Ascending aorta (tissue), 2 donors: ENCODE measurements around the gene DDR2. TPM values are rescaled to one million over a fixed set of nuclear protein-coding genes. Genes with fewer than 3 reads are reported as not detected.

Experiments
- DNase-seq, 2 donors: peaks; one replicate each; pipeline ENCODE4 v3.0.0-alpha.2; 2019; ENCODE audit warnings: low spot score in 2 of 2
- H3K27ac ChIP-seq, 2 donors: fragments of 200-600 bp; sonication (generic); one replicate each; pipeline ENCODE4 v1.5.1; 2016 to 2017; ENCODE audit warnings: mild to moderate bottlenecking in 1 of 2
- H3K27me3 ChIP-seq: fragments of 200-600 bp; sonication (generic); one replicate; pipeline ENCODE4 v1.5.1; 2017
- H3K36me3 ChIP-seq, 2 donors: fragments of 200-600 bp; sonication (generic); one replicate each; pipeline ENCODE4 v1.5.1; 2016
- H3K4me1 ChIP-seq, 2 donors: fragments of 200-600 bp; sonication (generic); one replicate each; pipeline ENCODE4 v1.5.1; 2016 to 2017; ENCODE audit warnings: mild to moderate bottlenecking in 1 of 2
- H3K4me3 ChIP-seq, 2 donors: fragments of 200-600 bp; sonication (generic); one replicate each; pipeline ENCODE4 v1.5.1; 2016 to 2017; ENCODE audit warnings: mild to moderate bottlenecking in 1 of 2
- H3K9me3 ChIP-seq, 2 donors: fragments of 200-600 bp; sonication (generic); one replicate each; pipeline ENCODE4 v1.5.1; 2016
- intact Hi-C: fragments of 100-400 bp; cut with DNase I; formaldehyde crosslinking; loops from one replicate; pipeline ENCODE4 v1.15.1; 2023
- total RNA-seq: library from RNA; depleted of rRNA; stranded (reverse); fragments of >200 nt; gene quantifications from one replicate; pipeline ENCODE4 v1.1.0, GENCODE V29; 2016
- TF ChIP-seq, protein P1 (sequence below), 3 experiments: fragments of 200-600 bp in 2 of 3; fragments of 450-650 bp in 1 of 3; sonication (generic) in 2 of 3; IDR thresholded peaks; one replicate each; pipeline ENCODE4 v1.5.1; 2016 to 2019; ENCODE audit warnings: antibody characterized with exemption in 3 of 3, mild to moderate bottlenecking in 1 of 3, moderate library complexity in 1 of 3

DDR2 gene
- total RNA-seq, 1 donor from 2014 or later, result 77.9 TPM

DNA sequence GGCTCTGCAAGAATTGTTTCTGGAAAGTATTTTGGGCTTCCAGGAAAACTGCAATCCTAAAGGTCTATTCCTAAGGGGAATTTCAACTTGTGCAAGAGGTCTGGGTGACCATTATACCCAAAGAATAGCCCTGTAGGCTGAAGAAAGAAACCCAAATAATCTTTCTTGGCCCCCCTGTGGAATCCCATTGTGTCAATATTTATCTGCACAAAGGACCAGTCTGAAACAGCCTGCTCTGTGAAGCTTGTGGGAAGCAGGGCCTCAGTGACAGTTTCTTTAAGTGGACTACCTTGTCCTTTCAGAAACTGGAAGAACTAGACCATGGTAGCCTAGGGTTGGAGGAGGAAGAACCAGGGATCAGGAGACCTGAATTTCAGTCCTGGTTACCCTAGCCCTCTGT lies 99.8 kb downstream of the DDR2 start:
- peak overlapping the region; percentile 73 to 89 for H3K27ac ChIP-seq
- H3K4me1 ChIP-seq, result peaks cover 8 to 18% of the 10 kb centered on the region in 2 donors
- TF ChIP-seq, protein P1, sequence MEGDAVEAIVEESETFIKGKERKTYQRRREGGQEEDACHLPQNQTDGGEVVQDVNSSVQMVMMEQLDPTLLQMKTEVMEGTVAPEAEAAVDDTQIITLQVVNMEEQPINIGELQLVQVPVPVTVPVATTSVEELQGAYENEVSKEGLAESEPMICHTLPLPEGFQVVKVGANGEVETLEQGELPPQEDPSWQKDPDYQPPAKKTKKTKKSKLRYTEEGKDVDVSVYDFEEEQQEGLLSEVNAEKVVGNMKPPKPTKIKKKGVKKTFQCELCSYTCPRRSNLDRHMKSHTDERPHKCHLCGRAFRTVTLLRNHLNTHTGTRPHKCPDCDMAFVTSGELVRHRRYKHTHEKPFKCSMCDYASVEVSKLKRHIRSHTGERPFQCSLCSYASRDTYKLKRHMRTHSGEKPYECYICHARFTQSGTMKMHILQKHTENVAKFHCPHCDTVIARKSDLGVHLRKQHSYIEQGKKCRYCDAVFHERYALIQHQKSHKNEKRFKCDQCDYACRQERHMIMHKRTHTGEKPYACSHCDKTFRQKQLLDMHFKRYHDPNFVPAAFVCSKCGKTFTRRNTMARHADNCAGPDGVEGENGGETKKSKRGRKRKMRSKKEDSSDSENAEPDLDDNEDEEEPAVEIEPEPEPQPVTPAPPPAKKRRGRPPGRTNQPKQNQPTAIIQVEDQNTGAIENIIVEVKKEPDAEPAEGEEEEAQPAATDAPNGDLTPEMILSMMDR (IDR thresholded peaks at IDR 0.05), result no peak
- H3K36me3 ChIP-seq, result no peaks in the 10 kb centered on the region
- intact Hi-C loops, result loop anchor here (5.0 kb wide), 1 partner anchor 100 kb away; the partner anchor contains the start of gene DDR2
- DNase-seq, result no peak
- H3K9me3 ChIP-seq, result no peaks in the 10 kb centered on the region
- H3K4me3 ChIP-seq, result no peak overlapping the region
- H3K27me3 ChIP-seq, result no peaks in the 10 kb centered on the region

DNA sequence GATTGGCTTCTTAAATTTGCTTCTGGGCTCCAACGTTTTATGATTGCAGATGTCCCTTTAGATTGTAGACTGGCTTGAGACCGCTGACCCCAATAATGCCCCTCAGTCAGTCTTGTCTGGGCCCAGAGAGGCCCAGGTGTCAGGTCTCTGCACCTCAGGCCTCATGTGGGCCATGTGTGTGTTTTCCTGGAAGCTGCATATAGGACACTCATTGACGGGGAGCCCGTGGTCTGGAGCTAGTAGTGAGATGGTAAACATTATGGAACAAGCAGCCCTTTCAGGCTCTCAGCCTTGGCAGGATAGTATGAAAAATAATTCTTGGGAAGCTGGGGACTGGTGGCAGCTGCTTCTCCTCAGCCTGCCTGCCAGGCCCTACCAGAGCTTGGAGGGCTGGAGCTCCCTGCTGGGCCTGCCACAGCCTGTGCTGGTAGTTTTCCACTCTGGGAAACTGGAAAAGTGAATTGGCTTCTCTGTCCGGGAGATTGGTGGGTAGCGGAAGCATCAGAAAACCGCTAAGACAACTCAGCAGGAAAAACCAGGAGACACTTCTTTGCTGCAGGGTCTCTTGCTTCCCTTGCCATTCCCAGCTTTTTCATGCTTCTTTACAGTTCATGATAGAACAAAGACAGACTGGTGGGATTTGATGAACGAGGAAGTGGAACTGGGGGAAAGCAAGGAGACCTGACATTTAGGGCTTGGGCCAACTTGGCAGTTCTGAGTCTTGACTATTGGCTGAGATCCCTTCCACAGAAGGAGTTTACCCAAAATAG lies 100.5 kb downstream of the DDR2 start:
- TF ChIP-seq, protein P1 (IDR thresholded peaks at IDR 0.05), result no peak
- DNase-seq, result no peak
- intact Hi-C loops, result loop anchor here (5.0 kb wide), 1 partner anchor 100 kb away; the partner anchor contains the start of gene DDR2

DNA sequence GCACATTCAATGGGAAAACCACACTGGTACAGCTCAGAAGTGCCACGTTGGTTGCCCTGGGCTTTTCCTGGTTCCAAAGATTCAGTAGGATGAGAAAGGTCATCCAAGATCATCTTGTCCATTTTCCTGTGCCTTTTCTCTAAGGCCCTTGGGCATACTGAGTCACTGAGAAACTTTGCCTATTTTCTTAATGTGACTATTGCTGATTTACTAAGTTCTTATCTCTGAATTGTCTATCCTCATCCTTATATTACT lies 101.0 kb downstream of the DDR2 start:
- intact Hi-C loops, result loop anchor here (5.0 kb wide), 1 partner anchor 101 kb away; the partner anchor contains the start of gene DDR2
- H3K9me3 ChIP-seq, result no peaks in the 10 kb centered on the region
- H3K27ac ChIP-seq, result peak overlapping the region; percentile 73 to 89
- TF ChIP-seq, protein P1 (IDR thresholded peaks at IDR 0.05), result no peak
- no peaks in the 10 kb centered on the region for H3K36me3 ChIP-seq
- H3K27me3 ChIP-seq, result no peaks in the 10 kb centered on the region
- no peak for DNase-seq
- H3K4me1 ChIP-seq, result peaks cover 8 to 18% of the 10 kb centered on the region in 2 donors
- H3K4me3 ChIP-seq, result peak overlapping the region in 1 of 2 donors; percentile 45

More for the DNA sequence above, 100.5 kb downstream of the DDR2 start:
- Histone ChIP-seq H3K27ac (peak overlapping the region; percentile 73 to 89), H3K4me1 (peaks cover 8 to 18% of the 10 kb centered on the region in 2 donors), H3K27me3 (no peaks in the 10 kb centered on the region), H3K36me3 (no peaks in the 10 kb centered on the region), H3K4me3 (peak overlapping the region in 1 of 2 donors; percentile 45), H3K9me3 (no peaks in the 10 kb centered on the region)

DNA sequence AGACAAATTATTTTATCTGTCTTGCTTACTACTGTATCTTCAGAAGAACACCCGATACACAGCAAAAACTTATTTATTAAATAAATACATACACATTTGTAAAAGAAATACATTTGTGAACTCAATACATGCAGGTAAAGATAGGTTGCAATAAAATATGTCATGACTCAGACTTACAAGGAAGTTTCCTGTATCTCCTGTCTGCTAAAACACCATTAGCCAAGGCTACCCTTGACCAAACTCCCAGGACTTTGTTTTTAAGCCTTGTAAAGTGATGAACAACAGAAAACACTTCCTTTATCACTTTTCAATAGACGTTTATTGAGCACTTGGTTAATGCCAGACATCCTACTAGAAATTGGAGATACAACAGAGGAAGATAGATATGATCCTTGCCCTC lies 101.8 kb downstream of the DDR2 start:
- TF ChIP-seq, protein P1 (IDR thresholded peaks at IDR 0.05), result no peak
- no peak for DNase-seq
- H3K4me1 ChIP-seq, result peaks cover 8 to 18% of the 10 kb centered on the region in 2 donors
- peak overlapping the region in 1 of 2 donors; percentile 89 for H3K27ac ChIP-seq
- H3K4me3 ChIP-seq, result no peak overlapping the region
- H3K27me3 ChIP-seq, result no peaks in the 10 kb centered on the region
- H3K36me3 ChIP-seq, result no peaks in the 10 kb centered on the region
- intact Hi-C loops, result loop anchor here (5.0 kb wide), 1 partner anchor 102 kb away; the partner anchor contains the start of gene DDR2
- H3K9me3 ChIP-seq, result no peaks in the 10 kb centered on the region

DNA sequence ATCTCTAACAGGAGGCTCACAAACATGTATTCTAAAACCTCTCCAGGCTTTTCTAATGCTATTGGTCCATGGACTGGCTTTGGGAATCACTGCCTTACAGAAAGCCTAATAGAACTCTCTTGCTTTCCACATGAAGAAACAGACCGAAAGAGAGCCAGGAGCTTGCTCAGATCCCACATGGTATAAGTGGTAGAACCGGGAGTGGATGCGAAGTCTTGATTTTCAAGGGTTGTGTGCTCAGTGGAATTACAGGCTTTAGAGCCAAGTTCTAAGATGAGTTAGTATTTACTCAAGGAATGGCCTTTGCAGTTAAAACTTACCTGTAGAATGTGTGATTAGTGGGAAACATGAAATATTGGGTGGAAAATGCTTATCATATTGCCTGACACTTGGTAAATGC lies 103.9 kb downstream of the DDR2 start:
- Histone ChIP-seq H3K27ac (peak overlapping the region in 1 of 2 donors; percentile 27), H3K36me3 (no peaks in the 10 kb centered on the region), H3K27me3 (no peaks in the 10 kb centered on the region), H3K4me3 (no peak overlapping the region), H3K4me1 (peaks cover 8 to 18% of the 10 kb centered on the region in 2 donors), H3K9me3 (no peaks in the 10 kb centered on the region)
- DNase-seq, result no peak
- TF ChIP-seq, protein P1 (IDR thresholded peaks at IDR 0.05), result no peak
- intact Hi-C loops, result no loop called here
